OCI-LY3 (cell line): ENCODE results near the gene C8G.

Experiments
- H2AFZ ChIP-seq: fragments of 200-600, 300-600 bp; shearing (Covaris generic); 2 replicates; pipeline ENCODE4 v1.6.0; 2014; ENCODE audit warnings: antibody characterized with exemption, low read depth, low read length
- H3K27ac ChIP-seq: fragments of 200-600, 300-600 bp; sonication (generic); 2 replicates; pipeline ENCODE4 v1.5.1; 2014; ENCODE audit warnings: mild to moderate bottlenecking, low read length, moderate library complexity, mixed read lengths
- H3K27me3 ChIP-seq: fragments of 200-600, 300-600 bp; sonication (generic); 2 replicates; pipeline ENCODE4 v1.6.1; 2014; ENCODE audit warnings: low read depth, low read length, mixed read lengths
- H3K36me3 ChIP-seq: fragments of 200-600, 300-600 bp; sonication (generic); replicated peaks from 2 replicates; pipeline ENCODE3; 2014; ENCODE audit warnings: low read depth, low read length, mixed read lengths
- H3K4me1 ChIP-seq: fragments of 300-600, 200-600 bp; sonication (generic); 2 replicates; pipeline ENCODE4 v1.6.1; 2014; ENCODE audit warnings: low read length, mixed read lengths
- H3K4me2 ChIP-seq: fragments of 200-600, 300-600 bp; sonication (generic); 2 replicates; pipeline ENCODE4 v1.6.1; 2014; ENCODE audit warnings: low read length, mixed read lengths
- H3K4me3 ChIP-seq: fragments of 300-600, 200-600 bp; sonication (generic); 2 replicates; pipeline ENCODE4 v1.5.1; 2014; ENCODE audit warnings: antibody characterized with exemption, mild to moderate bottlenecking, low read length, moderate library complexity
- H3K79me2 ChIP-seq: fragments of 300-600, 200-600 bp; shearing (Covaris generic); 2 replicates; pipeline ENCODE4 v1.6.1; 2014; ENCODE audit warnings: mild to moderate bottlenecking, low read length, mixed read lengths
- H3K9ac ChIP-seq: fragments of 300-600, 200-600 bp; shearing (Covaris generic); 2 replicates; pipeline ENCODE4 v1.6.0; 2014; ENCODE audit warnings: mild to moderate bottlenecking, low read length, moderate library complexity
- H3K9me3 ChIP-seq: fragments of 200-600, 300-600 bp; shearing (Covaris generic); 2 replicates; pipeline ENCODE4 v1.6.1; 2014; ENCODE audit warnings: low read length, mixed read lengths; ENCODE audit not compliant: insufficient read depth
- H4K20me1 ChIP-seq: fragments of 200-600, 300-600 bp; sonication (generic); 2 replicates; pipeline ENCODE4 v1.6.1; 2016; ENCODE audit warnings: low read length, mixed read lengths; ENCODE audit not compliant: insufficient read depth
- CTCF ChIP-seq: fragments of 200-600, 300-600 bp; sonication (generic); IDR thresholded peaks from 2 replicates; pipeline ENCODE4 v1.5.1; 2014; ENCODE audit warnings: antibody characterized with exemption, low read length, low read depth
- EZH2phosphoT487 ChIP-seq: fragments of 200-600 bp; shearing (Covaris generic); IDR thresholded peaks from 2 replicates; pipeline ENCODE4 v1.6.1; 2018; ENCODE audit warnings: antibody characterized with exemption, mixed run types, low read depth

The C8G gene

GRCh38 chr9:136910901-136911245, 34.2 kb upstream of the C8G start:
- H3K4me2 ChIP-seq: no peak overlapping the region
- peaks cover 50% of the 10 kb centered on the region for H3K36me3 ChIP-seq
- H3K27me3 ChIP-seq: no peaks in the 10 kb centered on the region
- no peaks in the 10 kb centered on the region for H3K9me3 ChIP-seq
- H3K27ac ChIP-seq: no peak overlapping the region
- H4K20me1 ChIP-seq: no peaks in the 10 kb centered on the region
- no peak overlapping the region for H3K4me3 ChIP-seq
- no peak overlapping the region for H2AFZ ChIP-seq
- TF ChIP-seq CTCF (no peak), EZH2phosphoT487 (no peak)
- no peak overlapping the region for H3K9ac ChIP-seq
- peaks cover 3% of the 10 kb centered on the region; the same call in 1 of the 2 replicates for H3K79me2 ChIP-seq
- no peaks in the 10 kb centered on the region for H3K4me1 ChIP-seq

GRCh38 chr9:136913701-136914438, 31.2 kb upstream of the C8G start:
- TF ChIP-seq EZH2phosphoT487: no peak
- TF ChIP-seq CTCF: no peak
- no peaks in the 10 kb centered on the region for H3K27me3 ChIP-seq
- no peaks in the 10 kb centered on the region for H3K4me1 ChIP-seq
- H2AFZ ChIP-seq: no peak overlapping the region
- no peak overlapping the region for H3K4me2 ChIP-seq
- H3K4me3 ChIP-seq: no peak overlapping the region
- no peaks in the 10 kb centered on the region for H4K20me1 ChIP-seq
- H3K36me3 ChIP-seq: peaks cover 47% of the 10 kb centered on the region
- no peak overlapping the region for H3K9ac ChIP-seq
- H3K79me2 ChIP-seq: peaks cover 3% of the 10 kb centered on the region; the same call in 1 of the 2 replicates
- H3K27ac ChIP-seq: no peak overlapping the region
- H3K9me3 ChIP-seq: no peaks in the 10 kb centered on the region

- H3K4me3 ChIP-seq: no peak overlapping the region
- H3K36me3 ChIP-seq: peaks cover 43% of the 10 kb centered on the region
- no peak for TF ChIP-seq CTCF
- no peak for TF ChIP-seq EZH2phosphoT487
- no peak overlapping the region for H3K4me2 ChIP-seq
- H3K27ac ChIP-seq: no peak overlapping the region
- H3K9ac ChIP-seq: no peak overlapping the region
- peaks cover 3% of the 10 kb centered on the region; the same call in 1 of the 2 replicates for H3K79me2 ChIP-seq
- no peak overlapping the region for H2AFZ ChIP-seq
- H3K27me3 ChIP-seq: no peaks in the 10 kb centered on the region
- no peaks in the 10 kb centered on the region for H4K20me1 ChIP-seq
- H3K4me1 ChIP-seq: no peaks in the 10 kb centered on the region
- H3K9me3 ChIP-seq: no peaks in the 10 kb centered on the region
Observed at GRCh38 chr9:136915632-136916329, 29.3 kb upstream of the C8G start.

- no peak overlapping the region for H3K27ac ChIP-seq
- H3K4me2 ChIP-seq: no peak overlapping the region
- no peaks in the 10 kb centered on the region for H3K4me1 ChIP-seq
- no peaks in the 10 kb centered on the region for H4K20me1 ChIP-seq
- no peak overlapping the region for H3K4me3 ChIP-seq
- peaks cover 48% of the 10 kb centered on the region for H3K36me3 ChIP-seq
- H3K9me3 ChIP-seq: no peaks in the 10 kb centered on the region
- no peaks in the 10 kb centered on the region for H3K27me3 ChIP-seq
- no peak overlapping the region for H2AFZ ChIP-seq
- TF ChIP-seq CTCF: no peak
- no peak for TF ChIP-seq EZH2phosphoT487
- H3K79me2 ChIP-seq: peaks cover 3% of the 10 kb centered on the region; the same call in 1 of the 2 replicates
- no peak overlapping the region for H3K9ac ChIP-seq
Observed at GRCh38 chr9:136916330-136917184, 28.5 kb upstream of the C8G start.
